BJ (cell line): ENCODE measurements around the gene SPAG17. TPM values are rescaled to one million over a fixed set of nuclear protein-coding genes. Genes with fewer than 3 reads are reported as not detected.

Experiments
- CTCF ChIA-PET: fragments of 350-600 bp; formaldehyde crosslinking; extraction: SDS; loops from one replicate; lab custom pipeline; 2021; ENCODE audit warnings: antibody characterized with exemption, inconsistent platforms; lab: Yijun Ruan, JAX
- POLR2A ChIA-PET: fragments of 300-600 bp; sonication (Branson Sonifier 250); formaldehyde crosslinking; extraction: SDS; loops from one replicate; lab custom pipeline; 2021; ENCODE audit warnings: antibody characterized with exemption; lab: Charles Lee
- DNase-seq: peaks from one replicate; pipeline ENCODE4 v3.0.0-alpha.2; 2011; ENCODE audit warnings: low read depth
- H3K27me3 ChIP-seq: 2 replicates; pipeline ENCODE4 v1.6.0; 2011; ENCODE audit warnings: low read length; ENCODE audit not compliant: control insufficient read depth, insufficient read depth
- H3K36me3 ChIP-seq: 2 replicates; pipeline ENCODE4 v1.5.1; 2011; ENCODE audit warnings: low read length; ENCODE audit not compliant: control insufficient read depth, insufficient read depth
- H3K4me3 ChIP-seq: 2 replicates; pipeline ENCODE4 v1.5.1; 2011; ENCODE audit warnings: low read depth, mild to moderate bottlenecking, control low read depth, low read length
- CTCF ChIP-seq: IDR thresholded peaks from 2 replicates; pipeline ENCODE4 v1.5.1; 2011; ENCODE audit warnings: low read depth, mild to moderate bottlenecking, control low read depth, inconsistent platforms, low read length, moderate library complexity; ENCODE audit not compliant: insufficient read depth
- polyA plus RNA-seq: library from polyadenylated mRNA; depleted of rRNA; stranded (reverse); fragments of >200 nt; gene quantifications from 2 replicates; pipeline ENCODE4 v1.2.3, GENCODE V29; 2011

The SPAG17 gene
- polyA plus RNA-seq, 1 experiment, result 0.09 TPM

GRCh38 chr1:118183586-118183985 lies 1.4 kb downstream of the SPAG17 start:
- H3K4me3 ChIP-seq, result no peak overlapping the region
- no peak for TF ChIP-seq CTCF
- no peaks in the 10 kb centered on the region for H3K36me3 ChIP-seq
- ChIA-PET CTCF (interaction anchor here (0.6 kb wide), 1 partner anchor 262 kb away, joined by 3 read pairs; no protein-coding TSS in a partner anchor), POLR2A (no interaction called here)
- no peaks in the 10 kb centered on the region for H3K27me3 ChIP-seq
- DNase-seq, result no peak

GRCh38 chr1:118177998-118178397 lies 7.0 kb downstream of the SPAG17 start:
- ChIA-PET POLR2A (no interaction called here), CTCF (no interaction called here)
- no peak for TF ChIP-seq CTCF
- DNase-seq, result no peak
- Histone ChIP-seq H3K36me3 (no peaks in the 10 kb centered on the region), H3K27me3 (no peaks in the 10 kb centered on the region), H3K4me3 (no peak overlapping the region)

- CTCF ChIA-PET, result interaction anchor here (1.1 kb wide), 1 partner anchor 13 kb away, joined by 3 read pairs; no protein-coding TSS in a partner anchor
- no peak for DNase-seq
- H3K36me3 ChIP-seq, result no peaks in the 10 kb centered on the region
- no peak overlapping the region for H3K4me3 ChIP-seq
- POLR2A ChIA-PET, result no interaction called here
- no peak for TF ChIP-seq CTCF
- H3K27me3 ChIP-seq, result peaks cover 3% of the 10 kb centered on the region; the same call in 1 of the 2 replicates
Measured at GRCh38 chr1:118169016-118169415, 16.0 kb downstream of the SPAG17 start.

GRCh38 chr1:118160806-118161205 lies 24.2 kb downstream of the SPAG17 start:
- H3K4me3 ChIP-seq, result no peak overlapping the region
- TF ChIP-seq CTCF, result no peak
- no peaks in the 10 kb centered on the region; the same call in 1 of the 2 replicates for H3K27me3 ChIP-seq
- no peaks in the 10 kb centered on the region for H3K36me3 ChIP-seq
- ChIA-PET CTCF (interaction anchor here (0.6 kb wide), 1 partner anchor 86 kb away, joined by 3 read pairs; no protein-coding TSS in a partner anchor), POLR2A (no interaction called here)
- DNase-seq, result no peak

- Histone ChIP-seq H3K4me3 (no peak overlapping the region), H3K27me3 (no peaks in the 10 kb centered on the region; the same call in 1 of the 2 replicates), H3K36me3 (no peaks in the 10 kb centered on the region)
- ChIA-PET POLR2A (no interaction called here), CTCF (interaction anchor here (1.2 kb wide), 1 partner anchor 8 kb away, joined by 5 read pairs; no protein-coding TSS in a partner anchor)
- DNase-seq, result no peak
- TF ChIP-seq CTCF, result no peak
Measured at GRCh38 chr1:118159569-118159968, 25.5 kb downstream of the SPAG17 start.
